Mesenchymal stem cell (in vitro differentiated cells and primary cell): ENCODE measurements around the gene MACROD2.
"Not testable (repeated sequence)": the region's sequence is repeated elsewhere in the genome, so short reads cannot be mapped to it uniquely, and the experiment has no call there.

Source experiments
- DNase-seq: peaks from one replicate; pipeline ENCODE4 v3.0.0-alpha.2; 2013
- H2AFZ ChIP-seq: one replicate; pipeline ENCODE4 v1.6.1; 2013; ENCODE audit warnings: low read depth, mild to moderate bottlenecking, control low read depth, inconsistent platforms, low read length, moderate library complexity
- H2AK5ac ChIP-seq: 2 replicates; pipeline ENCODE4 v1.6.1; 2013; ENCODE audit warnings: low read length, moderate library complexity, mild to moderate bottlenecking, inconsistent platforms; ENCODE audit not compliant: severe bottlenecking
- H2BK120ac ChIP-seq: one replicate; pipeline ENCODE4 v1.6.1; 2013; ENCODE audit warnings: low read depth, mild to moderate bottlenecking, inconsistent platforms, low read length, moderate library complexity
- H2BK12ac ChIP-seq, 2 experiments: one replicate each; pipeline ENCODE4 v1.6.1; 2013; ENCODE audit warnings: inconsistent platforms in 2 of 2, low read length in 2 of 2, mild to moderate bottlenecking in 2 of 2, moderate library complexity in 2 of 2, control low read depth in 1 of 2
- H2BK15ac ChIP-seq: one replicate; pipeline ENCODE4 v1.6.1; 2013; ENCODE audit warnings: mild to moderate bottlenecking, low read depth, inconsistent platforms; ENCODE audit not compliant: poor library complexity, severe bottlenecking
- H2BK5ac ChIP-seq: 2 replicates; pipeline ENCODE4 v1.6.1; 2013; ENCODE audit warnings: low read depth, mild to moderate bottlenecking, low read length, control low read depth, inconsistent platforms; ENCODE audit not compliant: poor library complexity, severe bottlenecking
- H3K14ac ChIP-seq, 2 experiments: one replicate each; pipeline ENCODE4 v1.6.1; 2013; ENCODE audit warnings: inconsistent platforms in 2 of 2, low read length in 2 of 2, control low read depth in 1 of 2, mild to moderate bottlenecking in 1 of 2, moderate library complexity in 1 of 2
- H3K18ac ChIP-seq, 2 experiments: one replicate each; pipeline ENCODE4 v1.6.1; 2013; ENCODE audit warnings: inconsistent platforms in 2 of 2, low read length in 2 of 2, control low read depth in 1 of 2, low read depth in 1 of 2, mild to moderate bottlenecking in 1 of 2
- H3K23ac ChIP-seq, 2 experiments: one replicate each; pipeline ENCODE4 v1.6.1; 2013; ENCODE audit warnings: inconsistent platforms in 2 of 2, low read length in 2 of 2, mild to moderate bottlenecking in 2 of 2, moderate library complexity in 2 of 2, control low read depth in 1 of 2
- H3K27ac ChIP-seq: 2 replicates; pipeline ENCODE4 v1.5.1; 2013; ENCODE audit warnings: mild to moderate bottlenecking, moderate library complexity, low read length, control low read depth, inconsistent platforms; ENCODE audit not compliant: poor library complexity, severe bottlenecking
- H3K27me3 ChIP-seq, 2 experiments: 2 replicates each; pipeline versions ENCODE4 v1.6.1 to v1.7.0; 2013; ENCODE audit warnings: low read length in 2 of 2, mild to moderate bottlenecking in 2 of 2, moderate library complexity in 2 of 2, control low read depth in 1 of 2, inconsistent platforms in 1 of 2; ENCODE audit not compliant: control insufficient read depth in 1 of 2, insufficient read depth in 1 of 2
- H3K36me3 ChIP-seq, 2 experiments: 2 replicates each; pipeline versions ENCODE4 v1.6.1 to v1.7.0; 2013; ENCODE audit warnings: low read length in 2 of 2, control low read depth in 1 of 2, inconsistent platforms in 1 of 2, low read depth in 1 of 2, mild to moderate bottlenecking in 1 of 2; ENCODE audit not compliant: insufficient read depth in 2 of 2, control insufficient read depth in 1 of 2
- H3K4ac ChIP-seq, 2 experiments: one replicate each; pipeline ENCODE4 v1.6.1; 2013; ENCODE audit warnings: inconsistent platforms in 2 of 2, low read length in 2 of 2, mild to moderate bottlenecking in 2 of 2, moderate library complexity in 2 of 2, control low read depth in 1 of 2, low read depth in 1 of 2
- H3K4me1 ChIP-seq: 2 replicates; pipeline ENCODE4 v1.6.1; 2013; ENCODE audit warnings: low read depth, low read length, control low read depth; ENCODE audit not compliant: control insufficient read depth, insufficient read depth
- H3K4me2 ChIP-seq: 2 replicates; pipeline ENCODE4 v1.6.1; 2013; ENCODE audit warnings: low read length, mild to moderate bottlenecking, inconsistent platforms; ENCODE audit not compliant: poor library complexity, severe bottlenecking
- H3K4me3 ChIP-seq, 2 experiments: 2 replicates each; pipeline versions ENCODE4 v1.5.1 to v1.7.0; 2013; ENCODE audit warnings: low read length in 2 of 2, mild to moderate bottlenecking in 2 of 2, control low read depth in 1 of 2, low read depth in 1 of 2; ENCODE audit not compliant: insufficient read depth in 1 of 2
- H3K79me1 ChIP-seq: replicated peaks from 2 replicates; pipeline ENCODE4 v1.6.1; 2013; ENCODE audit warnings: mild to moderate bottlenecking, control low read depth, low read length, inconsistent platforms; ENCODE audit not compliant: poor library complexity, severe bottlenecking
- H3K9ac ChIP-seq: 2 replicates; pipeline ENCODE4 v1.7.0; 2013; ENCODE audit warnings: mild to moderate bottlenecking, low read length, moderate library complexity
- H3K9me3 ChIP-seq: 2 replicates; pipeline ENCODE4 v1.7.0; 2013; ENCODE audit warnings: mild to moderate bottlenecking, low read length; ENCODE audit not compliant: control insufficient read depth
- H4K8ac ChIP-seq: one replicate; pipeline ENCODE4 v1.6.1; 2013; ENCODE audit warnings: inconsistent platforms, mild to moderate bottlenecking, low read length, moderate library complexity
- H4K91ac ChIP-seq: one replicate; pipeline ENCODE4 v1.6.1; 2013; ENCODE audit warnings: mild to moderate bottlenecking, low read length, inconsistent platforms
- WGBS: methylation state at CpG from one replicate; pipeline ENCODE4 v1.1.7; 2013; ENCODE audit warnings: mixed read lengths; 5-methylcytosine and 5-hydroxymethylcytosine counted together

MACROD2 gene

GRCh38 chr20:14033310-14033709, 38.0 kb downstream of the MACROD2 start:
- H2BK120ac ChIP-seq = no peak overlapping the region
- H3K4me3 ChIP-seq = no peak overlapping the region
- H3K4me2 ChIP-seq = no peak overlapping the region
- H3K4me1 ChIP-seq = no peaks in the 10 kb centered on the region
- H3K79me1 ChIP-seq = no peaks in the 10 kb centered on the region
- H3K9me3 ChIP-seq = no peaks in the 10 kb centered on the region
- no peak overlapping the region for H3K18ac ChIP-seq
- no peak overlapping the region for H2AFZ ChIP-seq
- no peaks in the 10 kb centered on the region for H3K27me3 ChIP-seq
- no peak overlapping the region for H3K23ac ChIP-seq
- H3K27ac ChIP-seq = no peak overlapping the region
- DNase-seq = no peak
- H2AK5ac ChIP-seq = no peak overlapping the region
- no peak overlapping the region for H3K14ac ChIP-seq
- H3K4ac ChIP-seq = no peak overlapping the region
- no peaks in the 10 kb centered on the region for H3K36me3 ChIP-seq
- H2BK5ac ChIP-seq = no peak overlapping the region
- H4K91ac ChIP-seq = no peak overlapping the region
- no peak overlapping the region for H4K8ac ChIP-seq
- no peak overlapping the region for H2BK12ac ChIP-seq
- H3K9ac ChIP-seq = no peak overlapping the region
- no CpG with 5 or more reads among the region's 1 CpG for WGBS
- no peak overlapping the region for H2BK15ac ChIP-seq

- Histone ChIP-seq H3K4me1 (no peaks in the 10 kb centered on the region), H3K4me2 (no peak overlapping the region), H3K36me3 (no peaks in the 10 kb centered on the region), H4K8ac (no peak overlapping the region), H3K79me1 (no peaks in the 10 kb centered on the region), H3K27me3 (no peaks in the 10 kb centered on the region), H3K18ac (no peak overlapping the region), H2BK12ac (no peak overlapping the region), H2BK5ac (no peak overlapping the region), H3K9me3 (no peaks in the 10 kb centered on the region), H3K9ac (no peak overlapping the region), H3K27ac (no peak overlapping the region), H2AK5ac (no peak overlapping the region), H2AFZ (no peak overlapping the region), H3K4me3 (no peak overlapping the region), H2BK15ac (no peak overlapping the region), H4K91ac (no peak overlapping the region), H3K23ac (no peak overlapping the region), H3K14ac (no peak overlapping the region), H2BK120ac (no peak overlapping the region), H3K4ac (no peak overlapping the region)
- 90% methylated on average over 7 of the region's 7 CpGs for WGBS
- DNase-seq = no peak
Measured at GRCh38 chr20:14036567-14036966, 41.3 kb downstream of the MACROD2 start.

GRCh38 chr20:14044712-14045276, 49.5 kb downstream of the MACROD2 start:
- not testable (repeated sequence) for H3K27ac ChIP-seq, H2BK5ac ChIP-seq, H3K4me1 ChIP-seq, DNase-seq, H3K23ac ChIP-seq, H3K27me3 ChIP-seq, H3K4me2 ChIP-seq, H3K79me1 ChIP-seq, H4K8ac ChIP-seq, H2AK5ac ChIP-seq, H2BK12ac ChIP-seq, H3K14ac ChIP-seq, H3K9ac ChIP-seq, H3K4ac ChIP-seq, H3K18ac ChIP-seq, H3K36me3 ChIP-seq, H2BK15ac ChIP-seq, H2BK120ac ChIP-seq, H4K91ac ChIP-seq, H3K9me3 ChIP-seq, H2AFZ ChIP-seq, H3K4me3 ChIP-seq
- WGBS = 95% methylated on average over 26 of the region's 28 CpGs

- H4K91ac ChIP-seq = no peak overlapping the region
- H3K4me3 ChIP-seq = no peak overlapping the region
- no peaks in the 10 kb centered on the region for H3K9me3 ChIP-seq
- H3K14ac ChIP-seq = no peak overlapping the region
- no peak overlapping the region for H3K18ac ChIP-seq
- no peak overlapping the region for H3K27ac ChIP-seq
- H3K36me3 ChIP-seq = no peaks in the 10 kb centered on the region
- no peak overlapping the region for H2BK15ac ChIP-seq
- no peak overlapping the region for H2AFZ ChIP-seq
- DNase-seq = no peak
- H3K4me2 ChIP-seq = no peak overlapping the region
- H2AK5ac ChIP-seq = no peak overlapping the region
- no peak overlapping the region for H3K4ac ChIP-seq
- H2BK12ac ChIP-seq = no peak overlapping the region
- no peak overlapping the region for H3K9ac ChIP-seq
- no peak overlapping the region for H2BK120ac ChIP-seq
- no peaks in the 10 kb centered on the region for H3K4me1 ChIP-seq
- H3K23ac ChIP-seq = no peak overlapping the region
- H4K8ac ChIP-seq = no peak overlapping the region
- 100% methylated on average over 1 of the region's 2 CpGs for WGBS
- no peaks in the 10 kb centered on the region for H3K27me3 ChIP-seq
- H2BK5ac ChIP-seq = no peak overlapping the region
- no peaks in the 10 kb centered on the region for H3K79me1 ChIP-seq
Measured at GRCh38 chr20:14046534-14046933, 51.2 kb downstream of the MACROD2 start.
